RKO (cell line): Measurements from ENCODE around the gene NEUROD4.

Experiments
- DNase-seq: peaks from one replicate; pipeline ENCODE4 v3.0.0-alpha.2; 2016; ENCODE audit warnings: low spot score

Gene NEUROD4

DNA sequence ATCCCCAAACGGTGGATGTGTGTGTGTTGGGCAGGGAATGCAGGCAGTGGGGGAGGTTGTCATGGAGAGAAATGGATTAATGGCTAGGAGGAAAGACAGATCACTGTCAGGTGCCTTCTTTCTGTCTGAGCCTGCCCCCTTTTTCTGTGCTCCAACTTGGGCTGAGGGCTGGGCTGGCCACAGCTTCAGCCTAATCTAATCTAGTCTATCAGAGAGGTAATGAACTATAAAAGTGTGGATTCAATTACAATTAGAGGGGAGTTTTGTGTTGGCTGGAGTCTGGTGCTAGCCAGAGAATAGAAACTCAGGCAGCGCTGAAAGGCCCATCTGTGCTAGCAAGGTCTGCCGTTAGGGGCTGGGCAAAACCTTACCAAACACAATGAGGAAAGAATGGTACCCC lies 41.2 kb downstream of the NEUROD4 start:
- DNase-seq, result no peak

DNA sequence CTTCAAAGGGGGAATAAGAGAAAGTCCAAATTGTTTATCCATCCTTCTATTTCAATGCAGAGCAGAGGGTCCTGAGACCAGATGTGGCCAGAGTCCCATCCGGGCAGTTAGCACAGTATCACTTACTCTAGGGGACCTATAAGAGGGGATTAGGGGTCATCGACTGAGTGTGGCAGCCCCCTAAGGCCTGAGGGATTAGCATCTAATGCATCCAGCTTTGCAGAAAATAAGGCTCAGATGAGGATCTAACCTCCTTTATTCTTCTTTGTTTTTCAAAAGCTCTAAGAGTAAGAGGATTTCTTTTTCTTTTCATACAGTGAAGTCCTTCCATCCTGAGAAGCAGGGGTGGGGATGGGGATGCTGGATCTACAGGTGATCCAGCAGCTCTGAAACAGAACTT lies 43.5 kb downstream of the NEUROD4 start:
- DNase-seq, result no peak

DNA sequence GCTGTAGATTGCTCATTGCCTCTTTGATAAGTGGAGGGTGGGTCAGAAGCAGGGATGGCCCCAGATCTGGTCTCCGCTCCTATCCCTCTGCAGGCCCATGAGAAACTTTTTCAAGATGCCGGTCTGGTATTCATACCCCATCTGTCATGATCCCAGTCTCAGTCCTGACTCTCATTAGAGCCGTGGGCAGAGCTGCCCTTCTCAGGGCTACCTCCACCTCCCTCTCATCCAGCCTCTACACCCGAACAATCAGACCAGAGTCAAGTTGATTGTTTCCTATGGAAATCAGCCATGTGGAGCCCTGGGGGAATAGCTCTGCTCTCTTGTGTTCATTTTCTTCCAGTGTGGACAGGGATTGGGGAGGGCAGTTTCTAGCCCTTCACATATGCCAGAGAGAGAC lies 45.8 kb downstream of the NEUROD4 start:
- DNase-seq, result no peak

DNA sequence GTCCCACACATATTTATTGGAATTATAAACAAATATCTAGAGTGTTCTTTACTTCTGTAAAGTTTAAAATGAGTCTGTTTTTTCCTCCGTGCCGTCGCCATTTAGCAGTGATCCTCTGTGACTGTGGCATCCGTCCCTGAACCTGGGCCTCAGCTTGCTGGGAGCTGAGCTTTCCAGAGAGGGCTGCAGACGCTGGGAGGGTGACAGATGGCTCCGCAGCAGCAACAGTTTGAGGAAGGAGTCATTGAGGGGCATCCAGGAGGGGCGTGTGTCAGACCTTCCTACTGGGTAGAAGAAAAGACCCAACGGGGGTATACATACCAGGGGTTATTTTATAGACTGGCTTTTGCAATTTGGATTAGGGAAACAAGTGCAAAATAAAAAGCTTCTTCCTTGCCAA lies 47.9 kb downstream of the NEUROD4 start:
- DNase-seq, result no peak

DNA sequence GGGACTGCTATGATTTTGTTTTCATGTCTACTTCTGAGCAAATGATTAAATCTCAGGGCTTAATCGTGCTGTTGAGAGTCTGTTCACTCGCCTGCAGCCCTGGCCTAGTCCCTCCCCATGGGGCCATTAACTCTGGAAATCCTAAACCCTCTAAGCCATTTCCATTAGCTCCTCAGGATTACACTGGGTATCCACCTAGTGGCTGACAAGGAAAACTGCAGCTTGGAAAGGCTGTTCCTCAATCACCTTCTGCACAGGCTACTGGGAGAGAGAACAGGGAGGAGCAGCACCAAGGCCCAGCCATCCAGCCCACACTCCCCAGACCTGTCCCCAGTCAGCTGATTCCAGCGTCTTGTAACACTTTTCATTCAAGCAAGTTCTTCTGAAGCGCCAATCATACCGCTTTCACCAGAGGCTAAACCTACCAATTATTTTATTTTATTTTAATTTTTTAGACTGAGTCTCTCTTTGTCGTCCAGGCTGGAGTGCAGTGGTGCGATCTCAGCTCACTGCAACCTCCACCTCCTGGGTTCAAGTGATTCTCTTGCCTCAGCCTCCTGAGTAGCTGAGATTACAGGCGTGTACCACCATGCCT lies 48.7 kb downstream of the NEUROD4 start:
- peak; percentile 73 for DNase-seq

DNA sequence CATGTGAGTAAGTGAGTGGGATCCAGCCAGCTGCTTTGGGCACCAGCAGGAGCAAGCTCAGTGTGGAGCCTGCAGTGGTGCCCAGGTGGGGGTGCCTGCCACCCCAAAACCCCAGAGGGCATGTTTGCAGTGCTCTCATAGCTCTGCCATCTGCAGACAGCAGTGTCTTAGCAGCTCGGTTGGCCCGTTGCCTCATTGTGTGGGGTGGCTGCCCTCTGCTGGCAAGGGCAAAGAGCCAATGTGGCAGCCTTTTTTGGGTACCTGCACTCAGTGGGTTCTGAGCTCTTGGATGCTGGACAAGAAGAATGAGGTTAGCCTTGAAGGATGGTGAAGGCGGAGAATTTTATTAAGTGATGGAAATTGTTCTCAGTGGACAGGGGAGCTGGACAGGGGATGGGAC lies 52.3 kb downstream of the NEUROD4 start:
- peak; percentile 60 for DNase-seq

DNA sequence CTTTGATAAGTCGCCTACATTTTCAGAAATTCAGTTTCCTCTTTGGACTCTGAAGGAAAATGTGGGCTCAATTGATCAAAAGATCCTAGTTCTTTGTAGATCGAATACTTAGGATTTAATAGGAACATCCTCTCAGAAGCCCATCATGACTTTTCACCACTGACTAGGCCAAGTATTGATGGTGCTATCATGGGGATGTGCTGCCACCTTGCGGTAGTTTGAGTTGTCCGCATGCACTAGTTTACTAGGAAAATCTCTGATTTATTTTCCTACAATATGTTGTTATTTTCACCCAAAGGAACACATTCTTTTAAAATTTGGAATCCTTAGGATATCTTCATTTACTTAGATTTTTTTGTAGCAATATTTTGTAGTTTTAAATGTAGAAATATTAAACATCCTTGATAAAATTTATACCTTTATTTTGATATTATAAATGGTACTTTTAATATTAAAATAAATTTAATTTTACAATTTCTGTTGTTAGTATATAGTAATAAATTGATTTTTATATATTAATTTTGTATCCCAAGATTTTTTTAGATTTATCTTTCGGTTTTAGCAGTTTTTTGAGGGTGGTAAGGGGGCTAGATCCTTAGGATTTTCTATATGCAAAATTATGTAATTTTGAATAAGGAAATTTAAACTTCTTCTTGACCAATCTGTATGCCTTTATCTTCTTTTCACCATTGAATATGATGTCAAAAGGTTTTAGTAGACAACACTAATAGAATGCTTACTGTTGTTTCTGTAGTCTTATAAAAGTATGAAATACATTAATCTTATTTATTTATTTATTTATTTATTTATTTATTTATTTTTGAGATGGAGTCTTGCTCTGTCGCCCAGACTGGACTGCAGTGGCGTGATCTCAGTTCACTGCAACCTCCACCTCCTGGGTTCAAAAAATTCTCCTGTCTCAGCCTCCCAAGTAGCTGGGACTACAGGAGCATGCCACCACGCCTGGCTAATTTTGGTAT lies 53.6 kb downstream of the NEUROD4 start:
- DNase-seq, result peak; percentile 75

DNA sequence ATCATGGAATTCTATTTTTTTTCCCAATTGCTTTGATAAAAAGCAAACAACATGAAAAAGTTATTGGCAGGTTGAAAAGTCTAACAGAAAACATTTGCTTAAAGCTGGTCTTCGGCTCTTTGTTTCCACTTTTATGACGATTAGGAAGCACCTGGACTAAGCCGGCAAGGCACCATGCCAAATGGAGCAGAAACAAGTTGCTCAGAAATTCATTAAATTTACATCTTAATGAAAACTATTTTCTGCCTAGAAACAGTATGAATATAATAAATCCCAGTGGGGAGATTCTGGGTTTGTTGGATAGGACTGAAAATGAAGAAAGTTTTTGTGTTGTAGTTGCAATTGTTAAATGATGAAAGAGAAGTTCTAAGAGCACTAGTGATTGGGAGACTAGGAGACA lies 55.0 kb downstream of the NEUROD4 start:
- DNase-seq, result no peak
